Measurements from ENCODE around the gene C1QTNF6. TPM values are rescaled to one million over a fixed set of nuclear protein-coding genes. Genes with fewer than 3 reads are reported as not detected.

Gene C1QTNF6
- polyA plus RNA-seq, 1 of the 3 experiments (the other 2 are of a cell fraction) = 47.7 TPM

DNA sequence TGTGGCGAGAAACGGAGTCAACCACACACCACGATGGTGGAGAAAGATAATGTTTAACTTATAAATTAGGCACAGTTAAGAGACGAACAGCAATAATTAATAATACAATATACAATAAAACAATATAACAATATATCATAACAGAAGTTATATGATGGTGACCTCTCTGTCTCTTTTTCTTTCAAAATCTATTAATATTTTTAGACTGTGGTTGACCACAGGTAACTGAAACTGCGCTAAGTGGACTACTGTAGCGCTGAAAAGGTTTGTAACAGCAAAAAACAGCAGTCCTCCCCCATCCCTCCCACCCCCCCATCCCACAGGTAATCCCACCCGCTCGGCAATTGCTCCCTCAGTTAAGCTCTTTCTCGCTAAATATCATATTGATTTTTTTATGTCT, 27.8 kb upstream of the C1QTNF6 start (continued):
- TF ChIP-seq EP300 (IDR thresholded peaks at IDR 0.05; ENCODE audit: borderline replicate concordance in 1 of 2, low read depth in 1 of 2, low read length in 1 of 2) = no peak
- TF ChIP-seq USF1 (IDR thresholded peaks at IDR 0.05; ENCODE audit: borderline replicate concordance, low read depth) = no peak
- no peak for TF ChIP-seq TCF12 (IDR thresholded peaks at IDR 0.05)
- TF ChIP-seq NFIC (IDR thresholded peaks at IDR 0.05; ENCODE audit: borderline replicate concordance) = no peak
- TF ChIP-seq SMC3 (IDR thresholded peaks at IDR 0.05; ENCODE audit: low read depth, low read length) = no peak
- no peak for TF ChIP-seq FOSL2 (IDR thresholded peaks at IDR 0.05; ENCODE audit: borderline replicate concordance, low read depth)
- no peak for TF ChIP-seq RAD21 (IDR thresholded peaks at IDR 0.05; ENCODE audit: low read length)
- TF ChIP-seq RFX5 (IDR thresholded peaks at IDR 0.05; ENCODE audit: low read length) = no peak

- H3K4me3 ChIP-seq (ENCODE audit: low read depth in 2 of 2, low read length in 1 of 2) = no peak overlapping the region
- H3F3A ChIP-seq (replicated peaks; ENCODE audit: insufficient read depth) = no peaks in the 10 kb centered on the region
- H3K9me3 ChIP-seq = no peaks in the 10 kb centered on the region
- H3K79me2 ChIP-seq (ENCODE audit: insufficient read depth) = no peaks in the 10 kb centered on the region
- ChIA-PET CTCF (interaction anchor here (1.5 to 3.4 kb wide), 2 partner anchors 15 to 46 kb away, joined by 4 to 17 read pairs; no protein-coding TSS in a partner anchor), POLR2A (no interaction called here)
- no peak overlapping the region for H3K27ac ChIP-seq (ENCODE audit: low read depth in 2 of 2, low read length in 1 of 2)
- no peaks in the 10 kb centered on the region for H3K9me2 ChIP-seq
- H3K4me2 ChIP-seq = no peak overlapping the region
- H4K20me1 ChIP-seq (ENCODE audit: insufficient read depth) = no peaks in the 10 kb centered on the region
- no peak for TF ChIP-seq ZBTB33 (IDR thresholded peaks at IDR 0.05; ENCODE audit: borderline replicate concordance, low read depth)
- TF ChIP-seq, protein P1, sequence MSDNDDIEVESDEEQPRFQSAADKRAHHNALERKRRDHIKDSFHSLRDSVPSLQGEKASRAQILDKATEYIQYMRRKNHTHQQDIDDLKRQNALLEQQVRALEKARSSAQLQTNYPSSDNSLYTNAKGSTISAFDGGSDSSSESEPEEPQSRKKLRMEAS (IDR thresholded peaks at IDR 0.05; ENCODE audit: low read depth) = no peak
- no peak for TF ChIP-seq TAF1 (IDR thresholded peaks at IDR 0.05; ENCODE audit: borderline replicate concordance, low read depth, low read length)
- TF ChIP-seq CHD2 (IDR thresholded peaks at IDR 0.05; ENCODE audit: low read length, partially characterized antibody) = no peak
- no peak for TF ChIP-seq FOXM1 (IDR thresholded peaks at IDR 0.05; ENCODE audit: low read depth)
- WGBS (ENCODE audit: low lambda C conversion rate) = 93% methylated on average over 13 of the region's 13 CpGs
- no peak for DNase-seq
- no peak overlapping the region for H3K9ac ChIP-seq
- no peaks in the 10 kb centered on the region for H3K36me3 ChIP-seq (replicated peaks in 1 of 2; ENCODE audit: control insufficient read depth in 1 of 2, insufficient read depth in 2 of 2, low read length in 1 of 2)
- no peak overlapping the region for H2AFZ ChIP-seq (ENCODE audit: low read depth)
- peaks cover 0 to 10% of the 10 kb centered on the region in 2 experiments; a peak in 1 of 4 replicates for H3K4me1 ChIP-seq (ENCODE audit: control insufficient read depth in 1 of 2, insufficient read depth in 2 of 2, low read depth in 1 of 2, low read length in 1 of 2)
- H3K27me3 ChIP-seq (ENCODE audit: insufficient read depth) = no peaks in the 10 kb centered on the region; the same call in 1 of the 2 replicates
These were observed 26.6 kb upstream of the C1QTNF6 start for GRCh38 chr22:37214731-37215030.
